Neural cell (in vitro differentiated cells): Measurements from ENCODE around the gene PPFIBP1.

Experiments used
- CTCF ChIP-seq: fragments of 450-650 bp; IDR thresholded peaks from 2 replicates; pipeline ENCODE4 v1.5.1; 2014; ENCODE audit warnings: antibody characterized with exemption, mild to moderate bottlenecking, moderate library complexity; ENCODE audit not compliant: poor library complexity, severe bottlenecking
- EP300 ChIP-seq: fragments of 450-650 bp; conservative IDR thresholded peaks from 2 replicates; pipeline ENCODE4 v1.6.1; 2014; ENCODE audit warnings: antibody characterized with exemption, mild to moderate bottlenecking, moderate library complexity; ENCODE audit not compliant: poor library complexity, severe bottlenecking
- POLR2AphosphoS5 ChIP-seq: IDR thresholded peaks from 2 replicates; pipeline ENCODE4 v1.6.1; 2012
- SMC3 ChIP-seq: fragments of 450-650 bp; conservative IDR thresholded peaks from 2 replicates; pipeline ENCODE4 v1.6.1; 2014; ENCODE audit warnings: antibody characterized with exemption, mild to moderate bottlenecking, moderate library complexity; ENCODE audit not compliant: poor library complexity

- no peak for TF ChIP-seq CTCF
- TF ChIP-seq SMC3: no peak
- no peak for TF ChIP-seq EP300
- TF ChIP-seq POLR2AphosphoS5: no peak
Measured at GRCh38 chr12:27539191-27539631, 15.2 kb downstream of the PPFIBP1 start.
